GM12872 (cell line): ENCODE results near the gene RAP1A.

Source experiments
- CTCF ChIP-seq: IDR thresholded peaks from 3 replicates; pipeline ENCODE4 v1.5.1; 2011; ENCODE audit warnings: low read depth, mild to moderate bottlenecking, low read length, moderate library complexity; ENCODE audit not compliant: insufficient read depth

The RAP1A gene

GRCh38 chr1:111677604-111678003 is 58.0 kb downstream of the RAP1A start:
- no peak for TF ChIP-seq CTCF

- no peak for TF ChIP-seq CTCF
Observed at GRCh38 chr1:111679541-111679940, 60.0 kb downstream of the RAP1A start.

GRCh38 chr1:111690306-111690617 is 70.7 kb downstream of the RAP1A start:
- TF ChIP-seq CTCF, result no peak

GRCh38 chr1:111691886-111692285 is 72.3 kb downstream of the RAP1A start:
- no peak for TF ChIP-seq CTCF

- no peak for TF ChIP-seq CTCF
Observed at GRCh38 chr1:111695801-111696200, 76.2 kb downstream of the RAP1A start.

- no peak for TF ChIP-seq CTCF
Observed at GRCh38 chr1:111696330-111696729, 76.7 kb downstream of the RAP1A start.

GRCh38 chr1:111699268-111699667 is 79.7 kb downstream of the RAP1A start:
- no peak for TF ChIP-seq CTCF

- no peak for TF ChIP-seq CTCF
Observed at GRCh38 chr1:111702504-111703050, 83.0 kb downstream of the RAP1A start.
